Activated CD8-positive, alpha-beta T cell treated with anti-CD3 and anti-CD28 coated beads for 36 hours (primary cell): Measurements from ENCODE around the gene AUTS2. TPM values are rescaled to one million over a fixed set of nuclear protein-coding genes. Genes with fewer than 3 reads are reported as not detected.

Experiments used
- ATAC-seq: fragments of 200-7000 bp; cut with Tn5 transposase; one replicate; pipeline ENCODE4 v1.10.0; 2021; ENCODE audit warnings: mild to moderate bottlenecking, moderate library complexity
- CTCF ChIA-PET: fragments of 350-600 bp; sonication (Branson Sonifier 250); formaldehyde crosslinking; loops from one replicate; lab custom pipeline; 2021; ENCODE audit warnings: antibody characterized with exemption; lab: Charles Lee
- POLR2A ChIA-PET: fragments of 350-600 bp; sonication (Branson Sonifier 250); formaldehyde crosslinking; loops from one replicate; lab custom pipeline; 2021; ENCODE audit warnings: antibody characterized with exemption; lab: Charles Lee
- DNase-seq: peaks from one replicate; pipeline ENCODE4 v3.0.0-alpha.2; 2020
- H3K27ac Mint-ChIP-seq: one replicate; pipeline ENCODE4 v1.8.0; 2021; ENCODE audit warnings: mild to moderate bottlenecking, mixed read lengths
- H3K27me3 Mint-ChIP-seq: one replicate; pipeline ENCODE4 v1.8.0; 2021; ENCODE audit warnings: mixed read lengths
- H3K36me3 Mint-ChIP-seq: one replicate; pipeline ENCODE4 v1.8.0; 2021; ENCODE audit warnings: low read depth, mixed read lengths
- H3K4me1 Mint-ChIP-seq: one replicate; pipeline ENCODE4 v1.8.0; 2021; ENCODE audit warnings: low read depth, mixed read lengths
- H3K4me3 Mint-ChIP-seq: one replicate; pipeline ENCODE4 v1.8.0; 2021; ENCODE audit warnings: mild to moderate bottlenecking, moderate library complexity, mixed read lengths
- H3K9me3 Mint-ChIP-seq: one replicate; pipeline ENCODE4 v1.8.0; 2021; ENCODE audit warnings: mixed read lengths
- intact Hi-C: fragments of 100-400 bp; cut with micrococcal nuclease; formaldehyde crosslinking; loops from one replicate; pipeline ENCODE4 v1.10.0; 2022
- total RNA-seq, 2 experiments: library from RNA; stranded (reverse); gene quantifications; one replicate each; pipeline ENCODE4 v1.2.3, GENCODE V29; 2021
- TF ChIP-seq, protein P1 (sequence below): fragments of 200-600 bp; IDR thresholded peaks from one replicate; pipeline ENCODE4 v1.8.0; 2022; ENCODE audit warnings: antibody characterized with exemption, mild to moderate bottlenecking

The AUTS2 gene
- 1 to 10 TPM; 3.1 to 3.3 TPM for total RNA-seq

DNA sequence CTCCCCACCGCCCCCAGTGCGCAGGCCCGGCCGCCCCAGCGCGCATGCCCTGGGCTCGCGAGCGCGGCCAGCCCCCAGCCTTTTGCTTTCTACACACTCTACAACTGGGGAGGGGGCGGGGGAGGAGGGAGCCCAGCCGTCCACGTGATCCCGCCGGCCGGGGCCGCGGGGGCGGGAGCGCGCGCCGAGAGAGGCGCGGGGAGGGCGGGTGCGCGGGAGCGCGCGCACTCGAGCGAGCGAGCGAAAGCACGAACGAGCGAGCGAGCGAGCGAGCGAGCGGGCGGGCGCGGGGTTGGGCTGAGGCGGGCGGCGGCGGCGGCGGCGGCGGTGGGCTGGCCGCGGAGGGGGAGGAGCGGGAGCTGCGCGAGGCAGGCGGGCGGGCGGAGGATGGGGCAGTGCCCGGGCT is at the start of gene AUTS2:
Gene AUTS2 (plus strand): TSS at position 395 of the 406 bp plus-strand sequence. CDS start 1,179 bp downstream, outside the sequence.
- TF ChIP-seq, protein P1, sequence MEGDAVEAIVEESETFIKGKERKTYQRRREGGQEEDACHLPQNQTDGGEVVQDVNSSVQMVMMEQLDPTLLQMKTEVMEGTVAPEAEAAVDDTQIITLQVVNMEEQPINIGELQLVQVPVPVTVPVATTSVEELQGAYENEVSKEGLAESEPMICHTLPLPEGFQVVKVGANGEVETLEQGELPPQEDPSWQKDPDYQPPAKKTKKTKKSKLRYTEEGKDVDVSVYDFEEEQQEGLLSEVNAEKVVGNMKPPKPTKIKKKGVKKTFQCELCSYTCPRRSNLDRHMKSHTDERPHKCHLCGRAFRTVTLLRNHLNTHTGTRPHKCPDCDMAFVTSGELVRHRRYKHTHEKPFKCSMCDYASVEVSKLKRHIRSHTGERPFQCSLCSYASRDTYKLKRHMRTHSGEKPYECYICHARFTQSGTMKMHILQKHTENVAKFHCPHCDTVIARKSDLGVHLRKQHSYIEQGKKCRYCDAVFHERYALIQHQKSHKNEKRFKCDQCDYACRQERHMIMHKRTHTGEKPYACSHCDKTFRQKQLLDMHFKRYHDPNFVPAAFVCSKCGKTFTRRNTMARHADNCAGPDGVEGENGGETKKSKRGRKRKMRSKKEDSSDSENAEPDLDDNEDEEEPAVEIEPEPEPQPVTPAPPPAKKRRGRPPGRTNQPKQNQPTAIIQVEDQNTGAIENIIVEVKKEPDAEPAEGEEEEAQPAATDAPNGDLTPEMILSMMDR, result no peak
- POLR2A ChIA-PET, result no interaction called here
- H3K9me3 Mint-ChIP-seq, result no peaks in the 10 kb centered on the region
- H3K27me3 Mint-ChIP-seq, result peaks cover 29% of the 10 kb centered on the region
- peaks cover 11% of the 10 kb centered on the region for H3K4me1 Mint-ChIP-seq
- CTCF ChIA-PET, result no interaction called here
- DNase-seq, result peak; percentile 62
- peak within 1 kb of the TSS; percentile 78 for H3K4me3 Mint-ChIP-seq
- no peak within 1 kb of the TSS for H3K27ac Mint-ChIP-seq
- intact Hi-C loops, result no loop called here
- no peaks in the 10 kb centered on the region for H3K36me3 Mint-ChIP-seq
- peak; percentile 74 for ATAC-seq

DNA sequence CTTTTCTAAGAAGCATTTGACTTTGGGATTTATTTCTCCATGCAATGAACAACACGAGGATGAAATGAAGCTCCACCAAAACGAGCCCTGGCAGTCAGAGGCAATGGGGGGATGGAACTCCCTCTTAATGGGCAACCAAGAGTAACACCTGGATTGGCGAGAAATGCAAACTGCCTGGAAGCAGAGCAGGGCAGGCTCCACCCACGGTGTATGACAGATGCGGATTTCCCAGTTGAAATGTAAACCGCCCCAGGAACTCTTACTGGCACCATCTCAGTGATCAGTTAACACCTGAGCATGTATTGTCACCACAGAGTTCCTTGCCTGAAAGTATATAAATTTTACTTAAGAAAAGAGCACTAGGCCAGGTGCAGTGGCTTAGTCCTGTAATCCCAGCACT is 47.3 kb upstream of the AUTS2 start:
- intact Hi-C loops, result no loop called here
- ATAC-seq (no peak), DNase-seq (no peak)
- CTCF ChIA-PET, result no interaction called here
- H3K4me1 Mint-ChIP-seq, result no peaks in the 10 kb centered on the region
- POLR2A ChIA-PET, result no interaction called here
- H3K4me3 Mint-ChIP-seq, result no peak overlapping the region
- H3K27ac Mint-ChIP-seq, result no peak overlapping the region
- TF ChIP-seq, protein P1, result no peak
- no peaks in the 10 kb centered on the region for H3K27me3 Mint-ChIP-seq
- H3K36me3 Mint-ChIP-seq, result no peaks in the 10 kb centered on the region
- H3K9me3 Mint-ChIP-seq, result no peaks in the 10 kb centered on the region

DNA sequence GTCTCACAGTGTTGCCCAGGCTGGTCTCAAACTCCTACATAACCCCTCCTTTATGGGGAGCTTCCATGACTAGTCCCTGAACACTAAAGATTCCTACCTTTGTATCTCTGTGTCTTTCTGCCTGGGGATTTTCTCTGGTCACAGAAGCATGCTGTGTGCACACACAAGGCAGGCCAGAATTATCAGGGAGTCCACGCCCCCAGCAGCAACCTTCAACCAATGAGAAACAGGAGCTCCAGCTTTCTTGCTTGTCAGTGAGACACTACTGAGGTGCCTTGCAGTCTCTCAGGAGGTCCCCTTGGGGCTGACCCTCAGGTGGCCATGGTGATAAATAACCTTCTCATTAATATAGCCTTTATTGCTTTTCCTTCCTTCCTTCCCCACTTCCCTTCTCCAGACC is 45.1 kb upstream of the AUTS2 start:
- ChIA-PET POLR2A (no interaction called here), CTCF (no interaction called here)
- H3K4me1 Mint-ChIP-seq, result no peaks in the 10 kb centered on the region
- no peaks in the 10 kb centered on the region for H3K27me3 Mint-ChIP-seq
- H3K9me3 Mint-ChIP-seq, result no peaks in the 10 kb centered on the region
- H3K36me3 Mint-ChIP-seq, result no peaks in the 10 kb centered on the region
- DNase-seq (no peak), ATAC-seq (no peak)
- TF ChIP-seq, protein P1, result no peak
- H3K4me3 Mint-ChIP-seq, result no peak overlapping the region
- intact Hi-C loops, result no loop called here
- no peak overlapping the region for H3K27ac Mint-ChIP-seq

DNA sequence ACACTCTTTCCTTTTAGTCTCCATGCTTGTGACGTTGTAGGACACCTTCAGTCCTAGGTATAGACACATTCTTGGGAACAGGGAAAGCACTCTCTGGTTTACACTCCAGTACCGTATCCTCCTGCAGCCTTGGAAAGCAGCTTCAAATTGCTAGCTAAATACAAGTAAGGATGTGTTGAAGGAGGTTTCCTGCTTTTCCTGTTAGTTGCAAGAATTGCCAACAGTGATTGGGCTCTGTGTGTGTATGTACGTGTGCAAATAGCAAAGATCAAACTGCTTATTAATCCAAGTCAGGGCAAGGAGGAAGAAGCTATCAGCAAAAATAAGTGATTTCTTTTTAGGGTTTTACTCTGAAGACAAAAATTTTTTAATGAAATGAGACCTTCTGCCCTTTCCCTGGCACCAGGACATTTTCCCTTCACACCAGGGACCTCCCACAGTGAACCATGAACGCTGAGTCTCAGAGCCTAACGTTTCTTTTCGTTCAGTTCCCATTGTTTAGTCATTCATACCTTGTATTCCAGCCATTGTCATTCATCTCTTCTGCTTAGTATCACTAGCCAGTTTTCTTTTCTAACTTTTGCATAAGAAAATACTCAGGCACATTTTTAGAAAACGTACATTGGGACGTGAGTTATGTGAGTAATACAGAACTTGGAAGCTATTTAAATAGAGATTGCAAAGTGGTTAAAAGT is 36.9 kb upstream of the AUTS2 start:
- H3K27me3 Mint-ChIP-seq, result no peaks in the 10 kb centered on the region

More for the DNA sequence above, 36.9 kb upstream of the AUTS2 start:
- Mint-ChIP-seq H3K9me3 (no peaks in the 10 kb centered on the region), H3K4me1 (no peaks in the 10 kb centered on the region), H3K4me3 (no peak overlapping the region), H3K27ac (no peak overlapping the region), H3K36me3 (no peaks in the 10 kb centered on the region)
- ChIA-PET CTCF (no interaction called here), POLR2A (interaction anchor here (0.6 kb wide), 1 partner anchor 663 kb away, joined by 3 read pairs; no protein-coding TSS in a partner anchor)
- TF ChIP-seq, protein P1, result no peak
- intact Hi-C loops, result no loop called here
- ATAC-seq, result no peak
- DNase-seq, result no peak
